Tracheal epithelial cell (primary cell): ENCODE data around the gene GATM. TPM values are rescaled to one million over a fixed set of nuclear protein-coding genes. Genes with fewer than 3 reads are reported as not detected.

Source experiments
- total RNA-seq: library from RNA; depleted of rRNA; stranded (reverse); fragments of >200 nt; gene quantifications from 2 replicates; pipeline ENCODE4 v1.2.1, GENCODE V29; 2014

GATM gene
- total RNA-seq = 2.6 and 4.1 TPM in 2 replicates

GRCh38 chr15:45378149-45378912, at the start of gene GATM:
Gene GATM (minus strand): TSS chr15:45378544. CDS start chr15:45378453, 91 bp downstream.

Other genes with a start within 250 kb of the GATM start
- gene DUOXA1, start 248.7 kb downstream of the GATM start, total RNA-seq = 30.3 and 32.3 TPM in 2 replicates
- gene DUOX1, start 248.6 kb downstream of the GATM start, total RNA-seq = 19.0 and 34.3 TPM in 2 replicates
- gene SHF, start 190.6 kb downstream of the GATM start, total RNA-seq = 1.5 and 1.7 TPM in 2 replicates
- not detected in 2 replicates for gene SLC28A2, start 126.3 kb downstream of the GATM start, total RNA-seq
- gene SLC30A4, start 144.2 kb upstream of the GATM start, total RNA-seq = 1.7 and 2.9 TPM in 2 replicates
- 48.6 and 66.3 TPM in 2 replicates for gene BLOC1S6, start 208.8 kb upstream of the GATM start, total RNA-seq